Caco-2 (cell line): ENCODE measurements around the gene CSTA. TPM values are rescaled to one million over a fixed set of nuclear protein-coding genes. Genes with fewer than 3 reads are reported as not detected.

Experiments
- BruUV-seq: library from RNA; stranded (reverse); fragments of 400-500 nt; replicated peaks from 2 replicates; lab custom pipeline; 2021; lab: Mats Ljungman, UMichigan
- CTCF ChIA-PET: fragments of 300-600 bp; sonication (Branson Sonifier 250); formaldehyde crosslinking; loops from one replicate; lab custom pipeline; 2022; ENCODE audit warnings: antibody characterized with exemption; lab: Charles Lee
- POLR2A ChIA-PET: fragments of 300-600 bp; sonication (Branson Sonifier 250); formaldehyde crosslinking; loops from one replicate; lab custom pipeline; 2022; ENCODE audit warnings: antibody characterized with exemption; lab: Charles Lee
- DNase-seq, 2 experiments: peaks; one replicate each; pipeline versions ENCODE4 v3.0.0 to v3.0.0-alpha.2; 2020 to 2022
- H3K27me3 ChIP-seq: replicated peaks from 2 replicates; pipeline ENCODE4 v1.6.0; 2011; ENCODE audit warnings: low read length; ENCODE audit not compliant: control insufficient read depth, insufficient read depth
- H3K36me3 ChIP-seq: 2 replicates; pipeline ENCODE4 v1.5.1; 2011; ENCODE audit warnings: low read length; ENCODE audit not compliant: control insufficient read depth, insufficient read depth
- H3K4me1 ChIP-seq: fragments of 250-450 bp; sonication (Bioruptor Pico); 2 replicates; pipeline ENCODE4 v1.5.1; 2020; ENCODE audit warnings: mild to moderate bottlenecking
- H3K4me3 ChIP-seq: 2 replicates; pipeline ENCODE4 v1.5.1; 2011; ENCODE audit warnings: low read depth, mild to moderate bottlenecking, control low read depth, low read length
- H3K9me3 ChIP-seq: fragments of 250-450 bp; sonication (Bioruptor Pico); 2 replicates; pipeline ENCODE4 v1.5.1; 2020; ENCODE audit warnings: mild to moderate bottlenecking, moderate library complexity
- H3K27ac Mint-ChIP-seq: one replicate; pipeline ENCODE4 v1.8.0; 2022; ENCODE audit warnings: mixed read lengths; ENCODE audit not compliant: unreplicated experiment
- H3K27me3 Mint-ChIP-seq: one replicate; pipeline ENCODE4 v1.8.0; 2022; ENCODE audit warnings: mixed read lengths; ENCODE audit not compliant: insufficient read depth, unreplicated experiment
- H3K36me3 Mint-ChIP-seq: one replicate; pipeline ENCODE4 v1.8.0; 2022; ENCODE audit warnings: mild to moderate bottlenecking, mixed read lengths; ENCODE audit not compliant: insufficient read depth, unreplicated experiment
- H3K4me1 Mint-ChIP-seq: one replicate; pipeline ENCODE4 v1.8.0; 2022; ENCODE audit warnings: low read depth, mixed read lengths; ENCODE audit not compliant: unreplicated experiment
- H3K4me3 Mint-ChIP-seq: one replicate; pipeline ENCODE4 v1.8.0; 2022; ENCODE audit warnings: mild to moderate bottlenecking, moderate library complexity, mixed read lengths; ENCODE audit not compliant: unreplicated experiment
- H3K9me3 Mint-ChIP-seq: one replicate; pipeline ENCODE4 v1.8.0; 2022; ENCODE audit warnings: mixed read lengths; ENCODE audit not compliant: unreplicated experiment
- intact Hi-C: fragments of 100-400 bp; cut with micrococcal nuclease; formaldehyde crosslinking; loops from one replicate; pipeline ENCODE4 v1.10.0; 2022; ENCODE audit not compliant: unreplicated experiment
- total RNA-seq: library from RNA; stranded (reverse); gene quantifications from 2 replicates; pipeline ENCODE4 v1.2.3, GENCODE V29; 2022
- TF ChIP-seq, protein P1 (sequence below), 2 experiments: fragments of 200-600 bp in 1 of 2; IDR thresholded peaks; 1 replicate in 1 of 2; 2 replicates in 1 of 2; pipeline versions ENCODE4 v1.5.1 to v1.8.0; 2011 to 2022; ENCODE audit warnings: antibody characterized with exemption in 1 of 2, control low read depth in 1 of 2, inconsistent platforms in 1 of 2, low read depth in 1 of 2, low read length in 1 of 2, mild to moderate bottlenecking in 1 of 2, moderate library complexity in 1 of 2; ENCODE audit not compliant: insufficient read depth in 1 of 2, severe bottlenecking in 1 of 2, unreplicated experiment in 1 of 2

CSTA gene
- total RNA-seq, 1 experiment from 2014 or later, result 1.1 TPM

- no peak for DNase-seq
- Mint-ChIP-seq H3K4me1 (no peaks in the 10 kb centered on the region), H3K27ac (no peak overlapping the region), H3K9me3 (no peaks in the 10 kb centered on the region), H3K27me3 (no peaks in the 10 kb centered on the region), H3K36me3 (no peaks in the 10 kb centered on the region), H3K4me3 (no peak overlapping the region)
- CTCF ChIA-PET, result interaction anchor here (0.7 to 2.7 kb wide), 4 partner anchors 24 to 77 kb away, joined by 3 to 28 read pairs (median 14); partner anchors contain the start of genes FAM162A and MIX23
- H3K27me3 ChIP-seq, result no peaks in the 10 kb centered on the region
- no peaks in the 10 kb centered on the region for H3K9me3 ChIP-seq
- TF ChIP-seq, protein P1, sequence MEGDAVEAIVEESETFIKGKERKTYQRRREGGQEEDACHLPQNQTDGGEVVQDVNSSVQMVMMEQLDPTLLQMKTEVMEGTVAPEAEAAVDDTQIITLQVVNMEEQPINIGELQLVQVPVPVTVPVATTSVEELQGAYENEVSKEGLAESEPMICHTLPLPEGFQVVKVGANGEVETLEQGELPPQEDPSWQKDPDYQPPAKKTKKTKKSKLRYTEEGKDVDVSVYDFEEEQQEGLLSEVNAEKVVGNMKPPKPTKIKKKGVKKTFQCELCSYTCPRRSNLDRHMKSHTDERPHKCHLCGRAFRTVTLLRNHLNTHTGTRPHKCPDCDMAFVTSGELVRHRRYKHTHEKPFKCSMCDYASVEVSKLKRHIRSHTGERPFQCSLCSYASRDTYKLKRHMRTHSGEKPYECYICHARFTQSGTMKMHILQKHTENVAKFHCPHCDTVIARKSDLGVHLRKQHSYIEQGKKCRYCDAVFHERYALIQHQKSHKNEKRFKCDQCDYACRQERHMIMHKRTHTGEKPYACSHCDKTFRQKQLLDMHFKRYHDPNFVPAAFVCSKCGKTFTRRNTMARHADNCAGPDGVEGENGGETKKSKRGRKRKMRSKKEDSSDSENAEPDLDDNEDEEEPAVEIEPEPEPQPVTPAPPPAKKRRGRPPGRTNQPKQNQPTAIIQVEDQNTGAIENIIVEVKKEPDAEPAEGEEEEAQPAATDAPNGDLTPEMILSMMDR (IDR thresholded peaks at IDR 0.05; ENCODE audit: insufficient read depth in 1 of 2, low read depth in 1 of 2, low read length in 1 of 2, severe bottlenecking in 1 of 2, unreplicated experiment in 1 of 2), result no peak
- 0 out of 2 replicates have a peak, but pooled peaks cover 2% of the 10 kb centered on the region for H3K4me1 ChIP-seq
- no peak overlapping the region for H3K4me3 ChIP-seq
- BruUV-seq, result no TSS peak
- POLR2A ChIA-PET, result no interaction called here
- H3K36me3 ChIP-seq, result no peaks in the 10 kb centered on the region
- intact Hi-C loops, result loop anchor here (2.0 kb wide), 1 partner anchor 760 kb away; no protein-coding TSS in a partner anchor
These were observed 17.9 kb upstream of the CSTA start for GRCh38 chr3:122307094-122307687.

DNA sequence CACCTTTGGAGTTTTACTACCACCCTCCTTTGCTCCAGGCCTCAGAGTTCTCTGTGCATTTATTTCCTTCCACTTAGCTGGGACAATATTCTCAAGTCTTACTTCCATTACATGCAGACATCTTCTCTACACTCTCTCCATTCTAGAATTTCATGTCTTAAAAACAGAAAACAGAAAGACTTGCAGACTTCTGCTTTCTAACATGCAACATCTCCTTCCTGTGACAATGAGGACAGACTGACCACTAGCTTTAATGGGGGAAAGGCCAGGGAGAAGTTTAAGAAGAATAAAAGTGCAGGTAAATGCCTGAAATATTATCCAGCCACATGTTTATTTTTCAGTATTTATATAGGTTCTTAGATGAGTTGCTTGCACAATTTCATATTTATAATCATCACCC lies 17.1 kb upstream of the CSTA start:
- intact Hi-C loops, result loop anchor here (2.0 kb wide), 1 partner anchor 761 kb away; no protein-coding TSS in a partner anchor

DNA sequence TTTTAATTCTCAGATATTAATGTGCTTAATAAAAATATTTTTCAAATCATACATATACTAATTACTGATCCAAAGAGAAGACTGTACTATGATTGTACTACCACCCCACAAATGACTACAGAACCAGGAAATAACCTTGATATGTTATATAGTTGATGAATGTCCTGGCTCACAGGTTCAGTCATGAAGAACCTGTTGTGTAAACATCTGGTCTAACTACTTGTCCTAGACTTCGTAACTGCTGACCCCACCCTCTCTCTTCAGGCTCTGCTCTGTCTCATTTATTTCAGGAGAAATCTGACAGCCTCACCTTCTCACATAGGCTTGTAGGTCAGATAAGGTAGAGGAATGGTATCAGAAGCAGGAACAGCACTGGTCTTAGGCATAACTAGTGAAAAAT lies 14.7 kb upstream of the CSTA start:
- POLR2A ChIA-PET, result no interaction called here
- Histone ChIP-seq H3K4me1 (0 out of 2 replicates have a peak, but pooled peaks cover 2% of the 10 kb centered on the region), H3K9me3 (no peaks in the 10 kb centered on the region), H3K4me3 (no peak overlapping the region), H3K27me3 (no peaks in the 10 kb centered on the region), H3K36me3 (no peaks in the 10 kb centered on the region)
- Mint-ChIP-seq H3K4me3 (no peak overlapping the region), H3K27ac (no peak overlapping the region), H3K36me3 (no peaks in the 10 kb centered on the region), H3K9me3 (no peaks in the 10 kb centered on the region), H3K27me3 (no peaks in the 10 kb centered on the region), H3K4me1 (no peaks in the 10 kb centered on the region)
- CTCF ChIA-PET, result no interaction called here
- no TSS peak for BruUV-seq
- intact Hi-C loops, result no loop called here
- TF ChIP-seq, protein P1 (IDR thresholded peaks at IDR 0.05; ENCODE audit: insufficient read depth in 1 of 2, low read depth in 1 of 2, low read length in 1 of 2, severe bottlenecking in 1 of 2, unreplicated experiment in 1 of 2), result no peak
- no peak for DNase-seq

More for the DNA sequence above, 17.1 kb upstream of the CSTA start:
- no peaks in the 10 kb centered on the region for H3K27me3 ChIP-seq
- Mint-ChIP-seq H3K27ac (no peak overlapping the region), H3K9me3 (no peaks in the 10 kb centered on the region), H3K4me1 (no peaks in the 10 kb centered on the region), H3K27me3 (no peaks in the 10 kb centered on the region), H3K4me3 (no peak overlapping the region), H3K36me3 (no peaks in the 10 kb centered on the region)
- CTCF ChIA-PET, result interaction anchor here (2.7 kb wide), 1 partner anchor 77 kb away, joined by 24 read pairs; the partner anchor contains the start of gene FAM162A
- TF ChIP-seq, protein P1 (IDR thresholded peaks at IDR 0.05; ENCODE audit: insufficient read depth in 1 of 2, low read depth in 1 of 2, low read length in 1 of 2, severe bottlenecking in 1 of 2, unreplicated experiment in 1 of 2), result no peak
- BruUV-seq, result no TSS peak
- H3K4me3 ChIP-seq, result no peak overlapping the region
- H3K36me3 ChIP-seq, result no peaks in the 10 kb centered on the region
- DNase-seq, result no peak
- H3K9me3 ChIP-seq, result no peaks in the 10 kb centered on the region
- H3K4me1 ChIP-seq, result 0 out of 2 replicates have a peak, but pooled peaks cover 2% of the 10 kb centered on the region
- POLR2A ChIA-PET, result no interaction called here
